HG03460 (cell line): ENCODE data around the gene GGACT.

Experiments used
- ATAC-seq: cut with Tn5 transposase; IDR thresholded peaks from one replicate; pipeline ENCODE4 v1.9.1; 2021; ENCODE audit not compliant: unreplicated experiment

The GGACT gene

DNA sequence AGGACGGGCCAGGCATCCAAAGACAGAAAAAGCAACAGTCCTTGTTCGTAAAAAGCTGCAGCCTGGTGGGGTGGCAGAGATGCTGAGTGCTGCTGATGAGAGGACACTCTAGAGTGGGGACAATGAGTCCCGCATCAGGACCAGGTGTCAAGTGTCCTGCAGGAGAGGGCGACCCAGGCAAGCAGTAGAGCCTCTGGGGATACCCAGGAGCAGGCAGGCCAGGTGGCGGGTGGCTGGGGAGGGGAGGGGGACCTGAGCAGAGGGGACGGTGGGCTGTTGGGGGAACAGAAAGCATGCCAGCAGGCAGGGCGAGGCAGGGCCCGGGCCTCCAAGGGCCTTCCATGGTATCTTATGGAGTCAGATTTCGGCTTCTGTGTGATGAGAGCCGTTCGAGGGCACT, 35.8 kb downstream of the GGACT start:
- no peak for ATAC-seq

DNA sequence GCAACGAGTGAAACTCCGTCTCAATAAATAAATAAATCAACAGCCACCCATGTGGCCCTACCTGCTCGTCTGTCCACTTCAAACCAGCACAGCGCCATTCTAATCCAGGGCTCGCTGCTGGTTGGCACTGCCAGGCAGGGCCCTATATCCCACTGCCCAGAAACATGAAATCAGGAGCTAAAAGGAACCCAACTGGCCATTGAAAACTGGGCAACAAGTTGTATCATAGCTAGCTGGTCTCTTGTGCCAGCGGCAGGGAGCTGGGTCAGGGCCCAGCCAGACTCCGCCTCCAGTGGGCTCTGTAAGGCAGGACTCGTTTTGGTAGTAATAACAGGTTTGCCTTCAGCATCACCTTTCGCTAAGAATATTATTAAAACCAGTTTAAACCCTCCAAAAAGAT, 39.3 kb downstream of the GGACT start:
- ATAC-seq: no peak

DNA sequence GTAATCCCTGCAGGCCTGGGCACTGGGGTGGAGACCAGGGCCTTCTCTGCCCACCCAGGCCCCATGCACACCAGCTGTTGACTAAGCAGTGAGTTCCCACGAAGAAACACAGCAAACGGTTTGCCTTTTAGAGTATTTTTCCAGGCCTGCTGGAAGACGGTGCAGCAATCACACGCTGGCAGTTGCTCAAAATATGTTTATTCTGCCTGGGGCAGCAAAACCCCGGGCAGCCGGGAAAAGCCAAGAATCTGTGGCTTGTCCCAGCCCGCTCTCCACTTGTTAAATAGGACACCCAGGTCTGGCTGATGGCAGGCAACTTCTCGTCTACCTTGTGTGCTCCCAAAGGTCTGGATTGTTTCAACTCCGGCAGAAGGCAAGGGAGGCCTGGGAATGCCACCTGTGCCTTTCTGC, 40.8 kb downstream of the GGACT start:
- no peak for ATAC-seq

DNA sequence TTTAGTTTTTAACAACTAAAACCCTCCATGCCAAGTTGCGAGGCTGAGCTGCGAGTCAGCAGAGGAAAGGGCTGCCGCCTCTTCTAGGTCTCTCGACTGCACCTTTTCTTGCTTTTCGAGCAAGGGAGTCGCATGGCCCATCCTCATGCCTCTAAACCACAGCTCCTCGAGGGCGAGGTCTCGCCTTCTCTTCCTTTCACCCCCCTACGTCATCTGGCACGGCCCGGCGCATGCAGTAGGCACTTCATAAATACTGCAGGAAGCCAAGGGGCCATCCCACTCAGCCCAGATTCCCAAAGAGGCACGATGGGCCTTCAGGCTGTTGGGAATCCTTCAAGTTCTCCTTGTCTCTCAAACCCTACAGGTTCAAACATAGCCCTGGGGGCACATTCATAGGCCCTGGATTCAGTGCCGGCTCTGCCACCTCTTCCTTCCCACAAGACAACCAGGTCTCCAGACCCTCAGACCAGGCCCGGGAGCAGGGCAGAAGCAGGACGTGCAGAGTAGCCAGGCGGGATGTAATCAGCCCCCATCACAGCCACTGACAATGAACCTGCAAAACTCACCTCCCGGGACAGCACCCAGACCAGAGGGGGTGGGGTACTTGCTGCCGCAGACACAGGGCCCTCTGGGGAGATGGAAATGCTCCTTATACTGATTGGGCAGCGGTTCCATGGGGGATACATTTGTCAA, 41.7 kb downstream of the GGACT start:
- ATAC-seq: no peak

DNA sequence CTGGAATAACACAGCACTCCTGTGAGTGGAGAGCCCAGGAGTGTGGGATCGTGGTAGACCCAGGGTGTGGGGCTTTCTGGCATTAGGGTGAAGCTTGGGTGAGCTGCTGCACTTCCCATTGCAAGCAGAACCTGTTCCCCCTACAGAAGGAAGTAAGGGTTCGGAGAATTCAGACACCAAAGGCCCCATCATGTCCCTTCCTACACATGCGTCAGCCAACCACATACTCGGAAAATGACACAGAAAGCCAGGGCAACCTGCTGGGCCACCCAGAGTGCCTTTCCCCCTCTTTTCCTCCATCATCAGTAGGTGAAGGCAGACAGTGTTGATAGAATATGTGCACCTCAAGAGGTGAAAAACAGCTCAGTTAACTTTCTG, 42.9 kb downstream of the GGACT start:
- ATAC-seq: no peak

DNA sequence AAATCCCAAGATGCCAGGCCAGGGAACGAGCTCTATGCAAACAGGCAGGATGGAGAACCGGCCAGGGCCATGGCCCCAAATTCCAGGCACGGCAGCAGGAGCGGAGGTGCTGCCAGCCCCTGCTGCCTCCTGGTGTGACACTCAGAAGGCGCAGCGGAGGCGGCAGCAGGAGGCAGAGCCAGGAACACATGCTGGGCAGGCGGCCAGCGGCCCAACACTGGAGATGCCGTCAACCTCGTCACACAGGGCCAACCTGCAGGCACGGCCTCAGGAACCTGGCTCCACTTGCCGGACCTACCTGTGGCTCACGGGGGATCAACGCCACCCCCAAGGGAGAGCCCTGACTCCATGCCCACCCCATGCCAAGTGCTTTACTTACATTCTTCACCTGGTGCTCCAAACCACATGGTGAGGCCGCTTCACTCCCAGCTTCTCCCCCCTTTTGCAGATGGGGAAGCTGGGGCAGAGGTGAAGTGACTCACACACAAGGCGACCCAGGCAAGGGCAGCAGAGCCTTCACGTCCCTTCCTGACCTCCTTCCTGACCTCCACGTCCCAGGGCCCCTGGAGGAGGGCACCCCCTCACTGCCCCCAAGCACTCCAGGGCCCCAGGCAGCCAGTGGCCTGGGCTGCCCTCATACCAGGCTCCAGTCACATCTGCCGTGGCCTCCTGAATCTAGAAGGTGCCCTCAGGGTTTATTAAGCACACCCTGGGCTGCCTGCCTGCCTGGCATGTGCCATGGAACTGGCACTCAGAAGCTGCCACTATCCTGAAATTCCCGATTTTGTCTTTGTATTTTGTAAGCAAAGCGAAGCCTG, 43.5 kb downstream of the GGACT start:
- ATAC-seq: no peak

DNA sequence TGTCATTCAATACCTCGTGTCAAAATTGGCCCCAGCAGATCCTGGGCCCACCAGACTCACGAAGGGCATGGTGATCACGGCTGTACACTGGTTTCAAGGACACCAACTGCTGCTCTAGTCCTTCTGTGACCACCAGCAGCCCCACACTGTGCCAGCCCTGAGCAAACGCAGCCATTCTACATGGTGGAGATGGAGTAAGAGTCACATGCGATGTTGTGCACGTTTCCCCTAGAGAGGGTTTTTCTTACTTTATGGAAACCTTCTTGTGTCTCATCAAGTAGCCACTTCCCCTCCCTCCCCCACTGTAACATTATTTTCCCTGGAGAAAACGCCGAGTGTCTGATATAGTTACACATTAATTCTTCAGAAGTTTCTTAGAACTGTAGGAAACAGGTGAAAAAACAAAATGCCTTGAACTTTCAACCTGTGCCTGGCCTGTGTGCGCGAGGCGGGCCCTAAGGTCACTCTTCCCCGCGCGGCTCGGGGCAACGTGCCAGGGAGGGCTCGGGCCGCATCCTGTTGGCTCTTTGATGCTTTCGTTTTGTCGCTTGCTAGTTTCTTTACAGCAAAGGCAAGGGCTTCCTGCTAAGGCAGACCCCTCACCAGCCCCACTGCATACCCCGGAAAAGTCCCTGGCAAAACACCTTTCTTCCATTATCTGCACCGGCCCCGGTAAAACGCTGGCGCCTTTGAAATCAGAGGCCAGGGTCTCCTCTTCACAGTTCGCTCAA, 44.6 kb downstream of the GGACT start:
- ATAC-seq: no peak

DNA sequence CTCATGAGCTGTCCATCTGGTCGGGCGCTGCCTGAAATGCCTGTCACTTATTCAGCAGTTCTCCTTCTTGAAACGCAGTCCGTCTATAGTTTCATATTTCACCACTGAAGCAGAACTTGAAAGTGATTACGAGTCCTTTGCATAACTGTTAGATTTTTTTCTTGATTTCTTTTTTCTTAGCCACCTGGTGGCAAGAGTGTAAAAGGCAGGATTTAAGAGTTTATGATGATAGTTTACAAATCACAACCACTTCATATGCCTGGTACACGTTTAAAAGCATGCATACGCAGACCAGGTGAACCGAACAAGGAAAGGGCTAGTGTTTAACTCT, 45.8 kb downstream of the GGACT start:
- peak; percentile 83 for ATAC-seq

DNA sequence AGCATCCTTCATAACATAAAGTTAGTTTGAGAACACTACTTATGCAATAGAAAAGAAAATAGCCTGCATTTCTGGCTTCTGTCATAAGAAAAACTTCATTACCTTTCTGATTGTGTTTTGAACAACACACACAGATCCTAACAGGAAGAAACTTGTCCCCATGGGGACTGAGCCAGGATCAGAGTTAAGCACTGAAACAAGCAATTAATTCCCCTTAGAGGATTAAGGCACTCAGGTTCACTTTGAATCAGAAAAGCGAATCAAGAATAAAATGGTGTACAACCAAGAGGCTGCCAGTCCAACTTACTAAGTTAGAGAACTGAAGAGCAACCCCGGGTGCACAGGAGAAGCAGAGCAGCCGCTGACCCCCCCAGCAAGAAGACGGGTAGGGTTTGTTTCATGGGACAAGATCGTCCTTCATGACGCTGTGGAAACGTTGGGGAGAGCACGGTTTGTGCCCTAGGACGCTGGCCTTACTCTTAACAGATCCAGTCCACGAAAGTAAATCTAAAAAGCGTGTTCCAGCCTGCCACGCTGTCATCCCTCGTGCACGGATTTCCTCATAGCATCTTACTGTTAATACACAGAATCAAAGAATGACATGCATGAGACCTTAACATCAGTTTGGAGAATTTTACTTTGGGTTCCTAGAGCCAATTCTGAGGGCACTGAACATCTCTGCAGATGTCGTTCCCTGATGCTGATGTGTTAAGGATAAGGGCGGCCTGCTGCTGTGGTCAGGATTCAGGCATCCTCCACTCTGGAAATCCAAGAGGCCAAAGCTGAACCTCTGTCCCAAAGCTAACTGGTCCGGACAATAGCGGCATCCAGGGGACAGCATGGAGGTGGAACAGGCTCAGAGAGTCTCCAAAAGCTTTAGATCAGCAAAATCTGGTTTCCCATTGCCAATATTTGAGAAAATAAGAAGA, 46.4 kb downstream of the GGACT start:
- ATAC-seq: no peak

DNA sequence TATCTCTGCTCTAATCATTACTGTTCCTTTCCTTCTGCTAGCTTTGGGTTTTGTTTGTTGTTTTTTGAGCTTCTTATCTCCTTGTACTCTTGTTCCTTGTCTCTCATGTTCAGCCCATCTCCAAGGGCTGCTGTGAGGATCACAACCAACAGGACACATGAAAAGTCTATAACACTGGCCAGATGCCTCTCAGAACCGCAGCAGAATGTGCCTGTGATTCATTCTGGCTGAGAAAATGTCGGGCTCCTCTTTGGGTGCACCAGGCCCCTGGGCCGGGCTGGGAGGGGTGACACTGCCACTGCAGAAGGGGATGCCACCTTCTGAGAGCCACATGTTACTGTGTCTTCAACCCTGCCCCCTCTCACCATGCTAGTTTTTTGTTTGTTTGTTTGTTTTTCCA, 48.0 kb downstream of the GGACT start:
- ATAC-seq: no peak

DNA sequence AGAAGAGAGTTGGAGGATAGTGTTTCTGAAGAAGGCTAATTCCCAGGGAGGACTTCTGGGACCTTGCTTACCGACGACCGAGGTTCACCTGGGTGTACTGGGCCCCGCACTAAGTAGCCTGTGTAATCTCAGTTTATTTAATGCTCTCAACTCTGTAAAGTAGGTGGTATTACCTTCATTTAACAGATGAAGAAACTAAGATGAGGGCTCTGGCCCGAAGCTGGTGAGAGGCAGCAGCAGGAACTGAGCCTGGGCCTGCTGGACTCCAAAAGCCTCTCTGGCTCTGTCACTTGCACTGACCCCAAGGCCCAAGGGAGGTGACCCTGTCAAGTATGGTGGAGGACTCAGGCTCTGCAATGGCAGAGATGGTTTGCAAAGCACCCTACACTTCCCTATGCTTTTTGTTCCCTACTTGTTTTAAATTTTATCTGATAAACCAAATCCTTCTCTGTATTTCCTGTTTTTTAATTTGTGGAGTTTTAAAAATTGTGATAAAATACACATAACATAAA, 50.6 kb downstream of the GGACT start:
- no peak for ATAC-seq

DNA sequence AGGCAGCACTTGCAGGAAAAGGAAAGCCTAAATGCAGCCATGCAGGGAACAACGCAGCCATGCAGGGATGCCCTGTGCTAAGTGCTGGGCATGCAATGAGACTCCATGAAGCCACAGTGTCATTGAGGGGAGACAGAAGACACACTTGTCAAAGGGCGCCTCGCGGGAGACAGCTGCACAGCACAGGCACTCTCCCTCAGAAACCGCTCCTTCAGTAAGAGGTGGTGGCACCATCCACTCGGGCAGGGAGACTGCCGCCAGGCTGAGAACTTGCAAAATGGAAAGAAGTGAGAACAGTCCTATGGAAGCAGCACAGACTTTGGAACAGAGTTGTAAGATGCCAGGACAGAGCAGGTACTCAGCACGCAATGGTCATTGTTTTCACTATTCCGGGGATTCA, 51.1 kb downstream of the GGACT start:
- ATAC-seq: no peak

DNA sequence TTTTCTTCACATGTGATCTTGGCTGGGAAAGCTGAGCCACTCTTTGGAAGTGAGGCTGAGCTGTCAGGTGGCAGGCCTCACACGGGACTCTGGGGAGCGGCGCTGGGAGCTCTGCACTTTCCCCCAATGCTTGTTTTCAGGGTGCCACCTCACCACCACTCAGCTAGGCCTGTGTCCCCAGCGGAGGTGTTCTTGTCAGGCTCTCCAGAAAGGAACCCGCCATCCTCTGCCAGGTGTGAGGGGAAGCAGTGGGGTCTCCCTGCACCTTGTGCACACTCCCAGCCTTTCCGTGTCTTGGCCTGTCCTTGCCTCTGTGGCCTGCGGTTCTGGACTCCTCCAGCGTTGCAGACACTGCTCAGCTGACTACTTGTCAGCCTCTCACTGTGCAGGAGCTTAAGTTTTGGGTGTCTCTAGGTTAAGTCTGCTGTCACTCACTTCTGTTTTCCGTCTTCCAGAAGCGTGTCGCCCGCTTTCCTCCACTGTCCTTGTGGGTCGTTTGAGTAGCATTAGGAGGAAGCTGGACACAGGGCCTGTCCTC, 51.9 kb downstream of the GGACT start:
- ATAC-seq: no peak

DNA sequence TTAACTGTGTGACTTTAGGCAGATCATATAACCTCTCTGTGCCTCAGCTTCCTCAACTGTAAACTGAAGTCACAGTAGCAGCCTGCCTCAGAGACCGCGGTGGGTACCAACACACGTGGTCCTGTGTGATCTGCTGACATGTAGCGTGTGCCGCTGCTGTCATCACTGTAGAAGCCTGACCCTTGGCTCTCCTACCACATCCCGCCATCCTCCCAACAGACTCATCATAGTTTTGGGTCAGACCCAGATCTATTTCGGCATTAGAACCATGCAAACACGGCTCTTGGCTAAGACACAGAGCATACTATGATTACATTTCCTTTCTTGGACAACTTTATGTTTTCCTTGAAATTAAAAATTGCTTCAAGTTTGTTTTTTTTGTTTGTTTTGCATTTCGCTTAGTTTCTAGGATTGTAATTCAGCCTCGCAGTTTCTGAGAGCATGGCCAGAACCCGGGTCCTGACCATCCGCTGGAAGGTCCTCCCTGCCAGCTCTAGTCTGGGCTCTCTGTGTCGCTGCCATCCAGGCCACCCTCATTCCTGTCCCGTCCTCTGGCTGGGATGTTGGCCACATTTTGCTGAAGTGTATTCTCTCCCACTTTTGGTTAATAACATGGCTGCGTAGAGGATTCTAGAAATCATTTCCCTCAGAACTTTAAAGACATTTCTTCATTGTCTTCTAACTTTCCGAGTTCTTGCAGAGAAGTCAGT, 53.0 kb downstream of the GGACT start:
- no peak for ATAC-seq

DNA sequence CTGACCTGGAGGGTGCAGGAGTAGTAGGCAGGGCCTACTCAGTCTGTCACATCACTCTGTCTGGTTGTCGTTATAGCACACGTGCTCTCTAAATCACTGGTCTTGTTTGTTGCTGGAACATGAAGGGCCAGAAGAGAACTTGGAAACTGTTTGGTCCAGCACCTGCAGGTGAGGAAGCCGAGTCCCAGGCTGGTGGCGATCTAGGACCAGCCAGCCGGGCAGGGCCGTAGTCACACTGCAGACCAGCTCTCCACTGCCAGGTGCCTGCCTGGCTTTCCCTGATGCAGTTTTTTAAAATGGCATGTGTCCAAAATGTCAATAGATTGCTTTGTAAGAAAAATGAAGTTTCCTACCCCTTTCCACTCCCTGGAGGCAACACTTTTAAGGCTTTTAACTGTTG, 53.7 kb downstream of the GGACT start:
- ATAC-seq: no peak

DNA sequence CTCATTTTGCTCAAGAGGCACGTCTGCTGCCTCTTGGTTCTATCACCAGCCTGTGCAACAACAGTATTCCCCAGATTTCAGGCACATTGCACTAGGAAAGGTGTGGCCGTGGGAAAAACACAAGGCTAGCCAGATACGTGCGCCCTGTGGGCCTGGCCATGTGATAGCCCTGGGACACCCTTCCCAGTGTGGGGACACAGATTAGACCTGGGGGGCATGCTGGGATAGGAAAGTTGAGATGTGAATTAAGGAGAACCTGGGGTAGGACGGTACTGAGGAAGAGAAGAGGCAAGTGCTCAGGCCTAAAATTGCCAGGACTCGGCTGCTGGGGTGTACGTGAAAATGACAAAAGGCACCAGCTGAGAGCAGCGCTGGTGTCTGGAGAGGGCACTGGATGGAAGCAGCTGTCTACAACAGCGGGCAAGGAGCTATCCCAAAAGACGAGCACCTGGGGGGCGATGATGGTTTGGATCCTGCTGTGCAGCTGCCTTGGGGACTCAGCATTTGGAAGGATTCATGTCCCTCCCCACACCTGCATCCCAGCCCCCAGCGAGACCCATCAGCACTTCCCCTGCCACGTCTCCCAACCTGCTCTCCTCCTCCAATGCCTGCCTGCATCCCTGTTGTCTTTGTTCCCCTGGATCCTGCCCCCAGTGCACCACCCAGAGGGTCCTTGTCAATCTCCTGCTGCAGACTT, 54.3 kb downstream of the GGACT start:
- no peak for ATAC-seq

DNA sequence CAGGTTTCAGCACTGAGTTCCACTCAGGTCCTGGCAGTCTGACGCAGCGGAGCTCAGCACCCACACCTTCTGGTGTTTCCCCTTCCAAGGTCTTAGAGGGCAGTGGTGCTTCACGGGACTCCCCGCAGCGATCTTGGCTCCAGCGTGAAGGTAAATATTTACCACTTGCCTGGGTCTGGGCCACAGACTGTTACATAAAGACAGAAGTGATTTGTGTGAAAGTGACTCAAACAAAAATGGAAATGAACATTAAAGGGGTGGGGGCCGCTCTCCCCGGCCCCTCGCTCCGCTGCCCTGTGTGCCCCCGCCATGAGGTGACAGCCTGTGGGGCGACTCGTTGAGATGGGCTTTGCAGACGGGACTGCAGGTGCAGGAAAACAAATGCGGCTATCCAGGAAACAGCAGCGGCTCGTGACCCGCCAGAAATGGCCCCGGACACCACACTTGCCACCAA, 55.0 kb downstream of the GGACT start:
- ATAC-seq: no peak

DNA sequence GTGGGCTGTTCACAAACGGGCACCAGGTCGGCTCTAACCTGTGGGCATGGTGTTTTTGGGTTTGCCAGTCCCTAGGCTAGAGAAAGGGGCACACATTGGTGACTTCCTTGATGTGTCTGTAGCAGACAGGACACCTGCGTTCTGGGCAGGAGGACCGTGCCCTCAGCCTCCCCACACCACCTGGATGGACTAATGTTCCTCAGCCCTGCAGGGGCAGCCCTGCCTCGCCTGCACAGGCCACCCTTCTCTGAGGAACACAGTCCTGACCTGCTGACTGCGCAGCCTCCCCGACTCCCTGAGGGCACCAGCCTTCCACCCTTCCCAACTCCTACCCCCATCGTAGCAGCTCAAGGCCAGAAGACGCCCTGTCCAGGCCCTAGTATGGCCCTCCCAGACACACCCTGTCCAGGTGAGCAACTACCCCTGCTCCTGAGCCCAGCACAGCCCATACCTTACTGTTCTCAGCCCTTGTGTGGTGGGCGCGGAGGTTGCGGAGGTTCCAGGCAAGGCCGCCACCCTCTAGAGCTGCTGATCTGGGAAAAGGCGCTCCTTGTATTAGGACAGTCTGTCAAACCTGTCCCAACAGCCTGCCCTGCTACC, 55.7 kb downstream of the GGACT start:
- ATAC-seq: no peak
